HepG2 (cell line): ENCODE results near the gene ARTN. TPM values are rescaled to one million over a fixed set of nuclear protein-coding genes. Genes with fewer than 3 reads are reported as not detected.

Source experiments
- ATF6 ChIP-seq: sonication (generic); formaldehyde crosslinking; conservative IDR thresholded peaks from 2 replicates; pipeline ENCODE4 v1.4.0; 2020; ENCODE audit warnings: missing genetic modification reagents
- CBX1 ChIP-seq: IDR thresholded peaks from one replicate; pipeline ENCODE4 v1.6.1; 2016; ENCODE audit warnings: antibody characterized with exemption, low read depth
- CSRNP1 ChIP-seq: sonication (generic); formaldehyde crosslinking; IDR thresholded peaks from 2 replicates; pipeline ENCODE4 v1.8.1; 2023; ENCODE audit warnings: mild to moderate bottlenecking, missing genetic modification reagents
- ETS1 ChIP-seq: sonication (generic); formaldehyde crosslinking; IDR thresholded peaks from 2 replicates; pipeline ENCODE4 v1.4.0; 2020; ENCODE audit warnings: missing genetic modification reagents
- GABPB1 ChIP-seq: IDR thresholded peaks from 2 replicates; pipeline ENCODE4 v1.6.1; 2016; ENCODE audit warnings: mild to moderate bottlenecking, missing genetic modification reagents, moderate library complexity, missing compliant biosample characterization
- GTF2F1 ChIP-seq: fragments of 150-350 bp; IDR thresholded peaks from 2 replicates; pipeline ENCODE4 v1.6.1; 2014; ENCODE audit warnings: low read length
- KLF15 ChIP-seq: sonication (generic); formaldehyde crosslinking; IDR thresholded peaks from 2 replicates; pipeline ENCODE4 v1.8.1; 2023; ENCODE audit warnings: borderline replicate concordance, mild to moderate bottlenecking, inconsistent platforms, missing genetic modification reagents, mixed read lengths
- PBX2 ChIP-seq: IDR thresholded peaks from 2 replicates; pipeline ENCODE4 v1.6.1; 2016; ENCODE audit warnings: control low read depth
- SMARCC2 ChIP-seq: fragments of 450-650 bp; IDR thresholded peaks from 2 replicates; pipeline ENCODE4 v1.6.1; 2017; ENCODE audit warnings: antibody characterized with exemption, mild to moderate bottlenecking
- UBTF ChIP-seq: sonication (generic); formaldehyde crosslinking; IDR thresholded peaks from 2 replicates; pipeline ENCODE4 v1.4.0; 2020; ENCODE audit warnings: mild to moderate bottlenecking, missing genetic modification reagents
- ZBTB42 ChIP-seq: sonication (generic); formaldehyde crosslinking; IDR thresholded peaks from 2 replicates; pipeline ENCODE4 v1.5.0; 2020; ENCODE audit warnings: mild to moderate bottlenecking, missing genetic modification reagents
- ZNF329 ChIP-seq: sonication (generic); formaldehyde crosslinking; IDR thresholded peaks from 2 replicates; pipeline ENCODE4 v1.9.0; 2021; ENCODE audit warnings: low read depth, mild to moderate bottlenecking, missing genetic modification reagents
- ZNF354B ChIP-seq: sonication (generic); formaldehyde crosslinking; IDR thresholded peaks from 2 replicates; pipeline ENCODE4 v1.8.0; 2022; ENCODE audit warnings: mild to moderate bottlenecking, missing genetic modification reagents
- ZNF441 ChIP-seq: sonication (generic); formaldehyde crosslinking; IDR thresholded peaks from 2 replicates; pipeline ENCODE4 v1.7.0; 2021; ENCODE audit warnings: missing genetic modification reagents, borderline replicate concordance
- ZNF484 ChIP-seq: sonication (generic); formaldehyde crosslinking; IDR thresholded peaks from 2 replicates; pipeline ENCODE4 v1.5.1; 2020; ENCODE audit warnings: mild to moderate bottlenecking, low read depth, missing genetic modification reagents, borderline replicate concordance
- ZNF547 ChIP-seq: sonication (generic); formaldehyde crosslinking; IDR thresholded peaks from 2 replicates; pipeline ENCODE4 v1.5.1; 2020; ENCODE audit warnings: mild to moderate bottlenecking, missing genetic modification reagents
- polyA plus RNA-seq, 8 experiments: library from polyadenylated mRNA; depleted of rRNA in 3 of 8; stranded (reverse) in 7 of 8; unstranded in 1 of 8; fragments of >200 nt; fragmentation: Illumina TruSeq in 4 of 8; extraction: Trizol in 4 of 8; gene quantifications; 2 replicates each; pipeline versions ENCODE4 v1.2.1 to v1.2.3, GENCODE V29; 2011 to 2016; ENCODE audit warnings: low read depth in 4 of 8, missing spikeins in 1 of 8, mixed read lengths in 1 of 8; ENCODE audit not compliant: insufficient read depth in 1 of 8
- total RNA-seq, 5 experiments: library from RNA; depleted of rRNA; stranded (reverse); fragments of >200 nt; fragmentation: Illumina TruSeq; extraction: Trizol; gene quantifications; 2 replicates each; pipeline ENCODE4 v1.2.3, GENCODE V29; 2016; ENCODE audit warnings: low read depth in 1 of 5
- TF ChIP-seq, protein P1 (sequence below): fragments of 450-650 bp; IDR thresholded peaks from 2 replicates; pipeline ENCODE4 v1.6.1; 2017

The ARTN gene
- total and polyA plus RNA-seq, 2 of the 13 experiments (the other 11 are each of a cell fraction or from before 2014, with no cell fraction given) = 0.11 to 0.62 TPM

DNA sequence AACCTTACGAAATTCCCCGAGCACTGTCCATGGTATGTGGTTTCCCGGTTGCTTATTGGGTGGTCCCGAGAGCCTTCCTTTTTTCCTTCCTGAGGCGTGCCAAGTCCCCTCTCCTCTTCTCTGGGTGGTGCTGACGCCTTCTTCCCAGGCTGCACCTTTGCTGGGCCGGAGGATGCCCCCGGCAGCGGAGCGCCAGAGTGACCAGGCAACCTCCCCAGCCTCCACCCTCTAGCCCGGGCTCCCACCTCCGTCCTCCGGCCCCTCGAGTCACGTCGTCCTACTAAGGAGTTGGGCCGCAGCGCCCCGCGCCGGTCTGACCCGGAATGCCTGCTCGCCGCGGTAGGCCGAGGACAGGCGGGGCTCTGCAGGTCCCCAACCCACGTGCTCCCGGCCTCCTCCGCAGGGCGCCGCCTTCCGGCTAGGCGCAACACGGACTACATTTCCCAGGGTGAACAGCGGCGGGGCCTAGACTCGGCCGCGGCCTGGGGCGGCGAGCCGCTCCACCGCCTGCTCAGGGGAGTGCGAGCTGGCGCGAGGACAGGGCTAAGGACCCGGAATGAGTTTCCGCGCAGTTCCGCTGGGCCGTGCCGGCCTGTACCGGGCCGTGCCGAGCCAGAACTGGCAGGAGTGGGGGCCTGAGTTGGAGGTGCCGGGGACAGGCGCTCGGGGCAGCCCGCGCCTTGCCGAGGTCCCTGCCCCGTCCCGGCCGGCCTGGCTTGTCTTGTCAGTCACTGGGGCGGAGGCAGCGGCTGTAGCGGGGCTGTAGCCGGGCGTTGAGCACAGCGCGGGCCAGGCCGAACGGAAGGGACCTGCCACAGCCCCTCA is 12.8 kb downstream of the ARTN start, which contains the start of gene IPO13 (continued):
- TF ChIP-seq ZNF354B (CRISPR knock-in tag) (no peak), KLF15 (CRISPR knock-in tag) (no peak), ETS1 (CRISPR knock-in tag) (no peak), GTF2F1 (no peak), SMARCC2 (no peak), ATF6 (no peak; the same call in 1 of the 2 replicates), CSRNP1 (CRISPR knock-in tag) (peak; percentile 46; the same call in 1 of the 2 replicates), ZNF329 (CRISPR knock-in tag) (peak; percentile 60; the same call in 1 of the 2 replicates), ZNF547 (CRISPR knock-in tag) (peak; percentile 86), GABPB1 (CRISPR knock-in tag) (peak; percentile 97), ZNF441 (CRISPR knock-in tag) (peak; percentile 69; the same call in 1 of the 2 replicates), ZNF484 (no peak), PBX2 (CRISPR knock-in tag) (peak; percentile 44; the same call in 1 of the 2 replicates), ZBTB42 (CRISPR knock-in tag) (0 out of 2 replicates have a peak, but pooled peaks have one; percentile 60), UBTF (CRISPR knock-in tag) (peak; percentile 95), CBX1 (no peak)
- TF ChIP-seq, protein P1, sequence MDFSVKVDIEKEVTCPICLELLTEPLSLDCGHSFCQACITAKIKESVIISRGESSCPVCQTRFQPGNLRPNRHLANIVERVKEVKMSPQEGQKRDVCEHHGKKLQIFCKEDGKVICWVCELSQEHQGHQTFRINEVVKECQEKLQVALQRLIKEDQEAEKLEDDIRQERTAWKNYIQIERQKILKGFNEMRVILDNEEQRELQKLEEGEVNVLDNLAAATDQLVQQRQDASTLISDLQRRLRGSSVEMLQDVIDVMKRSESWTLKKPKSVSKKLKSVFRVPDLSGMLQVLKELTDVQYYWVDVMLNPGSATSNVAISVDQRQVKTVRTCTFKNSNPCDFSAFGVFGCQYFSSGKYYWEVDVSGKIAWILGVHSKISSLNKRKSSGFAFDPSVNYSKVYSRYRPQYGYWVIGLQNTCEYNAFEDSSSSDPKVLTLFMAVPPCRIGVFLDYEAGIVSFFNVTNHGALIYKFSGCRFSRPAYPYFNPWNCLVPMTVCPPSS = no peak
